HG02852 (cell line): ENCODE data around the gene ADGRB3.
"Not testable (repeated sequence)": the region's sequence is repeated elsewhere in the genome, so short reads cannot be mapped to it uniquely, and the experiment has no call there.

Experiments used
- ATAC-seq: cut with Tn5 transposase; IDR thresholded peaks from one replicate; pipeline ENCODE4 v1.9.1; 2021; ENCODE audit warnings: mild to moderate bottlenecking, moderate library complexity; ENCODE audit not compliant: unreplicated experiment

ADGRB3 gene

GRCh38 chr6:68642977-68643376 lies 7.9 kb downstream of the ADGRB3 start:
- no peak for ATAC-seq

- ATAC-seq = no peak
Observed at GRCh38 chr6:68649669-68650068, 14.6 kb downstream of the ADGRB3 start.

DNA sequence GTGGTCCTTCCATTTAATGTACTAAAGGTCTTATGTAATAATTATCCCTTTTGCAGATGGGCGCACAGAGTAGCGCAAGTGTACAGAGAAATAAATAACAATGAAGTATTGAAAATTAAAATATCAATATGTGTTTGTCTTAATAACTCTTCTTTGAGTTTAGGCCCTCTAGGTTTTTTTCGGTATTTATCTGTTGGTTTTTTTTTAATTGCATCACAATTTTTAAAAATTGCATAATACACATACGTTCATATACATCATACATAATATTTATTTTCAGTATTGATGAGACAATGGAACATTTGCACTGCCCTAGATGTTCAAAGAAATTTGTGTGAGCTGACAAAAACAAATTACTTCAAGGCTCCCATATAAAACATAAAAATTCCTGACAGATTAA lies 15.1 kb downstream of the ADGRB3 start:
- ATAC-seq = no peak

- no peak for ATAC-seq
Observed at GRCh38 chr6:68651011-68651985, 16.2 kb downstream of the ADGRB3 start.

- no peak for ATAC-seq
Observed at GRCh38 chr6:68652117-68652536, 17.0 kb downstream of the ADGRB3 start.

DNA sequence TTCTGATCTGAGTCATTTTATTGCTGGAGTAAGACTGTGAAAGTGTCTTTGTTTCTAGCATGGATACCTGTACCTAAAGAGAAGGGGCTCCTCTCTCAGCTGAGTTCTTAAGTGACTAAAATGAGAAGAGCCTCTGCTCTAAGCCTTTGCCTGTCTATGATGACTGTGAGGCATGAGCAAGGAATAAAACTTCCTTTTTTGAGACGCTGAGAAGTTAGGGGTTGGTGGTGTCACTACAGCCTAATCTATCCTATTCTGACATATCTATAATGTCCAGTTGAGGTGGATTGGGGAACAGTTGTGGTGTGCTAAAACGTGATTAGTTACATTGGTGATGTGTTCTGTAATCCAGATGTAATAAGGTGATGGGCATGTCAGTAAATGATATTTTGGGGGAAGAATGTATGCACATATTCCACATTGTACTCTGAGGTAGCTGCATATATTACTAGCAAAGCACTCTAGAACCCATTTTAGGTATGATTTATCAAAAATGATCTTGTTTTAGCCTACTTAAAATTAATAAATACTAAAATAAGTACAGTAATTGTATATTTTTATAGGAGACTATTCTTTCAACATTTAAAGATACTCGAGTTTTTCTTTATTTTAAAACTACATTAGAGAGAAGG lies 18.1 kb downstream of the ADGRB3 start:
- no peak for ATAC-seq

- ATAC-seq = no peak
Observed at GRCh38 chr6:68653706-68654089, 18.6 kb downstream of the ADGRB3 start.

DNA sequence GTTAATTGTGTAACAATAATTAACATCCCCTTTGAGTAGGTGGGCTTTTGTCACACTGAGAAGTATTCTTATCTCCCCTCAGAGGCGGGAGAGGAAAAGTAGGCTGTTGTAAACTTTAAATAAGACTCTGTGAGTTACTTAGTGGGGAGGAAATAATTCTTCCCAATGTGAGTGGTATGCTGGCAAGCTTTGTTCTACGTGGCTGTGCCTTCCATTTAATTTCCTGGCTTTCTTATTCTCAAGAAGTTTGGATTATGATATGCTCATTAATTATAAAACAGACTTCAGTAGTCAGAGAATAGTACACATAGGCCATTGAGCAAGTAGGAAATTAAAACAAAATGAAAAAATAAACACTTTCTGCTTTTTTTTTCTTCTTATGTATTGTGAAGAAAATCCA lies 19.1 kb downstream of the ADGRB3 start:
- ATAC-seq = no peak

GRCh38 chr6:68655028-68655427 lies 19.9 kb downstream of the ADGRB3 start:
- no peak for ATAC-seq

GRCh38 chr6:68657374-68658139 lies 22.5 kb downstream of the ADGRB3 start:
- no peak for ATAC-seq

DNA sequence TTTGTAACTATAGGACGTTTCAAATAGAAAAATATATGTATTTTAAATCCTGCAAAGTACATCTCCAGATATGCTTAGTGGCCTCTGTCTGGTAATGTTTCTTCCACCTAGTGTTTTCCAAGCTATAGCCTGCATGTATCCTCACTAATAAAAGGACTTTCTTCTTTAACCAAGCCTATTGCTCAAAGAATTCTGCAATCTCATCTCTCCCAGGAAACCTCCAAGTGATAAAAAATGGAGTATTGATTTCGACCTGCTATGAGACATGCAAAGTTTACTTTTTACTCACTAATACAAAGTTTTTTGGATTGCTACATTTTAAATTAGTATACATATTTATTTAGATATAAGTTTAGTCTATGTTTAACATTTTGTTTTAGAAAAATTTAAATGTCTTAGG lies 23.3 kb downstream of the ADGRB3 start:
- ATAC-seq = no peak

GRCh38 chr6:68673255-68673654 lies 38.2 kb downstream of the ADGRB3 start:
- ATAC-seq = no peak

DNA sequence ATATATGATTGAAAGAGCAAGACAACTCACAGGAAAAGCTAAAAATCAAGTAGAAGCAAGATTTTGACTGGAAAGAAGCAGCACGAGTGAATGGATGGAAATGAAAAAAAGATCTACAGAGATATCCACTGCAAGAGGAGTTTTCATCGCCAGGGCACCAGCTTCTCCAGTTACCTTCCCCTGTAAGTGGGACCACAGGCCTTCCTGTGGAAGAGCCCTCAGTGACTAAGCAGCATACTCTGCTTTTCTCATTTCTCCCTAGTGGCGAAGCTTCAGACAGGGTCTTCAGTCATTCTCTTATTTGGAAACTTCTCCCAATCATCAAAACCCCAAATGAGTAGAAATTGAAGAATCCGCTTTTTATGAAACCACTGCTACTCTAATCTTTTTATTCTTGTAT lies 40.5 kb downstream of the ADGRB3 start:
- no peak for ATAC-seq

DNA sequence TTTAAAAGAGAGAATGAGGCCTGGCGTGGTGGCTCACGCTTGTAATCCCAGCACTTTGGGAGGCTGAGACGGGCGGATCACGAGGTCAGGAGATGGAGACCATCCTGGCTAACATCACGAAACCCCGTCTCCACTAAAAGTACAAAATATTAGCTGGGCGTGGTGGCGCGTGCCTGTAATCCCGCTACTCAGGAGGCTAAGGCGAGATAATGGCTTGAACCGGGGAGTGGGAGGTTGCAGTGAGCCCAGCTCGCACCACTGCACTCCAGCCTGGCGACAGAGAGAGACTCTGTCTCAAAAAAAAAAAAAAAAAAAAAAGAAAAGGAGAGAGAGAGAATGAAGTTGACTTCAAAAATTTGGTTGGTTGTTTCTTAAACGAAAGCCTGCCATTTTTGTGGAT lies 41.0 kb downstream of the ADGRB3 start:
- ATAC-seq = not testable (repeated sequence)

DNA sequence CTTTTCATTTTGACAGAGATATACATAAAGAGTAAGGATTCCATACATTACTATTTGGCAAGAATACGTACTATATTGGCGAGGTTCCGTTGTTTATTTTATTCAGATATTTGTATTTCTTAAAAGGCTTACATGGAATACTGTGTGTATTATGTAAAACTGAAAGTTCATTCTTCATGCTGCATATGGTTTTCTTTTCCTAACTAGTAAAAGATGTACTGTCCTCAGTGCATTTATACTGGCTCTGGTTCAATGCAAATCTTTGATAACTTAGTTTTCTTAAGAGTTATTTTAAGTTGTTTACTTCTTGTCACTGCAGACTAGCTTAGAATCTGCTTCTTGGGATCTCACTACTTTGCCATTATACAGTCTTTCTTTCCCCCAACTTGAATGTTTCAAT lies 42.0 kb downstream of the ADGRB3 start:
- ATAC-seq = no peak

- no peak for ATAC-seq
Observed at GRCh38 chr6:68679399-68679798, 44.3 kb downstream of the ADGRB3 start.

DNA sequence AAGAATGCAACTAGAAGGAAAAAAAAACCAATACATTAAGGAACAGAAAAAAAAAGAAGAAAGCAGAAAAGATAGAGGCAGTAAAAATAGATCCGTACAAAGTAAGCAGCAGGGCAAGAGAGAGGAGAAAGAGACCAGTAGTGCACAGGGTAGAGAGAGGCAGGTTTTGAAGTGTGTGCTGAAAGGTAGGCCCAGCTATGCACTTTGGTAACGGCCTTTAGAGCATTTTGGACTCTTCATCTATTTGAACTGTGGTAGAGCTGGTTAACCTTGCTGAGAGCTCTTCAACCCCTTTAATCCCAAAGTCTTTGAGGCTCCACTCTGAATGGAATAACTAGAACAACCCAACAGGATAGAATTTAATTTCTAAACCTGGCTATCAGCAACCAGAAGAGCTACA lies 45.2 kb downstream of the ADGRB3 start:
- no peak for ATAC-seq

GRCh38 chr6:68689910-68690309 lies 54.8 kb downstream of the ADGRB3 start:
- ATAC-seq = no peak

- no peak for ATAC-seq
Observed at GRCh38 chr6:68691120-68691519, 56.0 kb downstream of the ADGRB3 start.

- ATAC-seq = no peak
Observed at GRCh38 chr6:68693271-68693670, 58.2 kb downstream of the ADGRB3 start.

DNA sequence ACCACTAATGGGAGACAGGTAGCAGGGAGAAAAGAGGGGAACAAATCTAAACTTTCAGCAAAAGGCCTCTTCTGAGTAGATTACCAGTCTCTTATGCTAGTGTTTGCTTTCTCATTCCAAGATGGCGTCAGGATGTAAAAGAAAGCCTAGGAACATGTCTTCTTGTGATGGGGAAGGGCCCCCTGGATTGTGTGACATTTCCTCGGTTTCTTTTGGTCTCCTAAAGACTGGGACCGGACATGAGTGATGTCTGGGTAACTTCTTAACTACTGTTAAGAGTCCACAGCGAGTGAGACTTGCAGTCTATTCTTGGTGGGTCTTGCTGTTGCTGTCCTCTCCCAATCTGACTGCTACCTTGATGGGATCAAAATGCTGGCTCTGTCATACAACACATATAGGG lies 60.3 kb downstream of the ADGRB3 start:
- no peak for ATAC-seq

DNA sequence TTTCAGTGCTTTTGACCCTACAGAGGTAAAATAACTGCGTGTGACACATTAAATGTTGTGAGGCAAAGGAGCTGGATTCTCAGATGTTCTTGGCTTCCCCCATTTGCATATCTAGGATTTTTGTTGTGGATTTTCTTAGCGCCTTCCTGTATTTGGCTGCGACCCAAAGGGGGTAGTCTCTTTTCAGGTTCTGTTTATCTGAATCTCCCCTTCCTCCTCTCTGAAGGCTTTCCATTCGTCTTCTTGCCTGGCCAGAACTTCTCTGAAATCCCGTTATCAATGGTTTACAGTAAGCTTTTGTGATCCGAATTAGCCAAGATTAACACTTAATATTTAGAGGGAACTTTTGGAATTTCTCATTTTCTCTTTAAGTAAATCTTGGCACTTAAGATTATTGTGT lies 60.8 kb downstream of the ADGRB3 start:
- no peak for ATAC-seq
